Measurements from ENCODE around the gene SSX2IP.

- TF ChIP-seq CEBPB (IDR thresholded peaks at IDR 0.05), result no peak
- TF ChIP-seq EP300 (IDR thresholded peaks at IDR 0.05; ENCODE audit: borderline replicate concordance), result no peak
- TF ChIP-seq REST (IDR thresholded peaks at IDR 0.05; ENCODE audit: low read depth), result no peak
- no peak for TF ChIP-seq ZBTB7A (IDR thresholded peaks at IDR 0.05; ENCODE audit: low read depth)
These were observed 8.2 kb upstream of the SSX2IP start for GRCh38 chr1:84698151-84699110.

Measured in Ishikawa (cell line).